H9 (cell line): ENCODE results near the gene WFDC12. TPM values are rescaled to one million over a fixed set of nuclear protein-coding genes. Genes with fewer than 3 reads are reported as not detected.

Experiments used
- DNase-seq: peaks from one replicate; pipeline ENCODE4 v3.0.0-alpha.2; 2017
- H2AFZ ChIP-seq: one replicate; pipeline ENCODE4 v1.6.1; 2013; ENCODE audit warnings: mild to moderate bottlenecking, low read length, control low read depth, moderate library complexity
- H2AK5ac ChIP-seq: 2 replicates; pipeline ENCODE4 v1.6.1; 2013; ENCODE audit warnings: low read length, control low read depth, mixed read lengths; ENCODE audit not compliant: insufficient read length
- H2BK120ac ChIP-seq: one replicate; pipeline ENCODE4 v1.6.1; 2013; ENCODE audit warnings: low read depth, mild to moderate bottlenecking, low read length, control low read depth, inconsistent platforms; ENCODE audit not compliant: poor library complexity, severe bottlenecking
- H2BK12ac ChIP-seq: 2 replicates; pipeline ENCODE4 v1.6.1; 2013; ENCODE audit warnings: low read length, control low read depth, mixed read lengths, low read depth; ENCODE audit not compliant: insufficient read length
- H2BK15ac ChIP-seq: 2 replicates; pipeline ENCODE4 v1.6.1; 2013; ENCODE audit warnings: low read depth, low read length, control low read depth
- H2BK20ac ChIP-seq: one replicate; pipeline ENCODE4 v1.6.1; 2013; ENCODE audit warnings: low read depth, mild to moderate bottlenecking, low read length, control low read depth, inconsistent platforms; ENCODE audit not compliant: poor library complexity, severe bottlenecking
- H2BK5ac ChIP-seq: 2 replicates; pipeline ENCODE4 v1.6.1; 2013; ENCODE audit warnings: low read length, control low read depth, mixed read lengths; ENCODE audit not compliant: insufficient read length
- H3K14ac ChIP-seq: 2 replicates; pipeline ENCODE4 v1.6.1; 2013; ENCODE audit warnings: low read length, control low read depth; ENCODE audit not compliant: insufficient read depth
- H3K18ac ChIP-seq: 2 replicates; pipeline ENCODE4 v1.6.1; 2013; ENCODE audit warnings: low read depth, mild to moderate bottlenecking, mixed read lengths, low read length, control low read depth; ENCODE audit not compliant: insufficient read length
- H3K23ac ChIP-seq: 2 replicates; pipeline ENCODE4 v1.6.1; 2013; ENCODE audit warnings: low read length, control low read depth, mixed read lengths, low read depth; ENCODE audit not compliant: insufficient read length
- H3K23me2 ChIP-seq: 2 replicates; pipeline ENCODE4 v1.6.1; 2013; ENCODE audit warnings: low read depth, mild to moderate bottlenecking, mixed read lengths, low read length, control low read depth; ENCODE audit not compliant: insufficient read length, poor library complexity, severe bottlenecking
- H3K27ac ChIP-seq: 2 replicates; pipeline ENCODE4 v1.5.1; 2013; ENCODE audit warnings: low read length, control low read depth, mixed read lengths, low read depth; ENCODE audit not compliant: insufficient read length
- H3K27me3 ChIP-seq: 2 replicates; pipeline ENCODE4 v1.6.1; 2013; ENCODE audit warnings: low read length, control low read depth, inconsistent platforms; ENCODE audit not compliant: insufficient read depth
- H3K4ac ChIP-seq: 2 replicates; pipeline ENCODE4 v1.6.1; 2013; ENCODE audit warnings: low read depth, mild to moderate bottlenecking, control low read depth, inconsistent platforms, low read length, moderate library complexity
- H3K4me1 ChIP-seq: 2 replicates; pipeline ENCODE4 v1.6.1; 2013; ENCODE audit warnings: low read length, control low read depth, inconsistent platforms; ENCODE audit not compliant: insufficient read depth
- H3K4me2 ChIP-seq: 2 replicates; pipeline ENCODE4 v1.6.1; 2013; ENCODE audit warnings: low read length, control low read depth, mixed read lengths; ENCODE audit not compliant: insufficient read length, insufficient read depth
- H3K56ac ChIP-seq: 2 replicates; pipeline ENCODE4 v1.6.1; 2013; ENCODE audit warnings: low read depth, mild to moderate bottlenecking, mixed read lengths, low read length, control low read depth; ENCODE audit not compliant: insufficient read length
- H3K79me1 ChIP-seq: 2 replicates; pipeline ENCODE4 v1.6.1; 2013; ENCODE audit warnings: low read depth, mild to moderate bottlenecking, moderate library complexity, low read length, control low read depth, inconsistent platforms; ENCODE audit not compliant: insufficient read depth, poor library complexity, severe bottlenecking
- H3K79me2 ChIP-seq: 2 replicates; pipeline ENCODE4 v1.6.1; 2013; ENCODE audit warnings: low read length, control low read depth, inconsistent platforms; ENCODE audit not compliant: insufficient read depth
- H3K9ac ChIP-seq: 2 replicates; pipeline ENCODE4 v1.6.1; 2013; ENCODE audit warnings: low read length, control low read depth, mixed read lengths; ENCODE audit not compliant: insufficient read length; ENCODE audit errors: extremely low read depth
- H3K9me3 ChIP-seq: one replicate; pipeline ENCODE4 v1.6.1; 2013; ENCODE audit warnings: low read depth, low read length, inconsistent platforms; ENCODE audit not compliant: control insufficient read depth
- H3T11ph ChIP-seq: one replicate; pipeline ENCODE4 v1.6.1; 2013; ENCODE audit warnings: mild to moderate bottlenecking, low read length, control low read depth, inconsistent platforms
- H4K20me1 ChIP-seq: one replicate; pipeline ENCODE4 v1.6.1; 2013; ENCODE audit not compliant: control insufficient read depth, insufficient read length, insufficient read depth
- H4K5ac ChIP-seq: 2 replicates; pipeline ENCODE4 v1.6.1; 2013; ENCODE audit warnings: low read depth, mild to moderate bottlenecking, mixed read lengths, low read length, control low read depth; ENCODE audit not compliant: insufficient read length
- H4K8ac ChIP-seq: replicated peaks from 2 replicates; pipeline ENCODE4 v1.6.1; 2013; ENCODE audit warnings: low read length, control low read depth, mixed read lengths, low read depth; ENCODE audit not compliant: insufficient read length
- H4K91ac ChIP-seq: 2 replicates; pipeline ENCODE4 v1.6.1; 2013; ENCODE audit warnings: low read depth, mild to moderate bottlenecking, moderate library complexity, mixed read lengths, low read length, control low read depth; ENCODE audit not compliant: insufficient read length
- H3K27ac Mint-ChIP-seq, 3 experiments: 2 replicates in 2 of 3; 3 replicates in 1 of 3; pipeline ENCODE4 v1.8.0; 2020 to 2021; ENCODE audit warnings: mixed read lengths in 3 of 3, mild to moderate bottlenecking in 1 of 3, moderate library complexity in 1 of 3
- H3K27me3 Mint-ChIP-seq: 2 replicates; pipeline ENCODE4 v1.8.0; 2021; ENCODE audit warnings: low read depth, mild to moderate bottlenecking, moderate library complexity, mixed read lengths
- H3K36me3 Mint-ChIP-seq, 3 experiments: 2 replicates in 2 of 3; 3 replicates in 1 of 3; pipeline ENCODE4 v1.8.0; 2020 to 2021; ENCODE audit warnings: low read depth in 3 of 3, mixed read lengths in 3 of 3; ENCODE audit not compliant: insufficient read depth in 1 of 3
- H3K4me1 Mint-ChIP-seq, 2 experiments: 2 replicates each; pipeline ENCODE4 v1.8.0; 2020; ENCODE audit warnings: mixed read lengths in 2 of 2
- H3K4me3 Mint-ChIP-seq, 2 experiments: 2 replicates in 1 of 2; 3 replicates in 1 of 2; pipeline ENCODE4 v1.8.0; 2020 to 2021; ENCODE audit warnings: mild to moderate bottlenecking in 2 of 2, mixed read lengths in 2 of 2, moderate library complexity in 1 of 2
- H3K9me3 Mint-ChIP-seq, 2 experiments: 2 replicates in 1 of 2; 3 replicates in 1 of 2; pipeline ENCODE4 v1.8.0; 2020; ENCODE audit warnings: mild to moderate bottlenecking in 2 of 2, mixed read lengths in 2 of 2, moderate library complexity in 1 of 2
- CTCF ChIP-seq: fragments of 200-600 bp; sonication (generic); conservative IDR thresholded peaks from 3 replicates; pipeline ENCODE4 v1.8.0; 2021; ENCODE audit warnings: antibody characterized with exemption, mild to moderate bottlenecking
- WGBS: extraction: QIAGEN DNeasy Blood & Tissue Kit; methylation state at CpG from one replicate; pipeline ENCODE4 v1.1.7; 2013; ENCODE audit warnings: missing lambda C conversion rate, low lambda C conversion rate, mixed read lengths; ENCODE audit not compliant: insufficient read length; ENCODE audit errors: extremely low coverage; 5-methylcytosine and 5-hydroxymethylcytosine counted together
- total RNA-seq: library from RNA; stranded (reverse); gene quantifications from 2 replicates; pipeline ENCODE4 v1.2.1, GENCODE V29; 2021

The WFDC12 gene
- total RNA-seq, 1 experiment from 2014 or later = not detected

- Mint-ChIP-seq H3K27me3 (peaks cover 10% of the 10 kb centered on the region), H3K27ac (no peak overlapping the region), H3K9me3 (no peaks in the 10 kb centered on the region), H3K4me1 (peaks cover 9 to 16% of the 10 kb centered on the region in 2 experiments), H3K4me3 (no peak overlapping the region), H3K36me3 (no peaks in the 10 kb centered on the region)
- no CpG with 5 or more reads among the region's 11 CpGs for WGBS
- no peak overlapping the region for H2AK5ac ChIP-seq
- H3K79me2 ChIP-seq = no peaks in the 10 kb centered on the region
- DNase-seq = no peak
- H2AFZ ChIP-seq = no peak overlapping the region
- H3K23me2 ChIP-seq = no peaks in the 10 kb centered on the region
- no peaks in the 10 kb centered on the region for H4K20me1 ChIP-seq
- no peak overlapping the region for H2BK120ac ChIP-seq
- H3K4me1 ChIP-seq = no peaks in the 10 kb centered on the region
- H3K9ac ChIP-seq = no peak overlapping the region
- H3K4me2 ChIP-seq = no peak overlapping the region
- no peak overlapping the region for H3K18ac ChIP-seq
- H3K23ac ChIP-seq = no peak overlapping the region
- no peaks in the 10 kb centered on the region for H3K79me1 ChIP-seq
- no peaks in the 10 kb centered on the region for H3K27me3 ChIP-seq
- no peak overlapping the region for H2BK20ac ChIP-seq
- TF ChIP-seq CTCF = no peak
- H4K5ac ChIP-seq = no peak overlapping the region
- H3T11ph ChIP-seq = no peak overlapping the region
- no peak overlapping the region for H2BK15ac ChIP-seq
- H4K8ac ChIP-seq = no peak overlapping the region
- no peak overlapping the region for H3K27ac ChIP-seq
- no peak overlapping the region for H3K14ac ChIP-seq
- H3K56ac ChIP-seq = no peak overlapping the region
- no peak overlapping the region for H3K4ac ChIP-seq
- H2BK5ac ChIP-seq = no peak overlapping the region
- no peaks in the 10 kb centered on the region for H3K9me3 ChIP-seq
- H4K91ac ChIP-seq = no peak overlapping the region
- H2BK12ac ChIP-seq = no peak overlapping the region
Measured at GRCh38 chr20:45111285-45111684, 13.0 kb downstream of the WFDC12 start.
